ENCODE data around the gene ACAA1.
"Not testable (repeated sequence)": the region's sequence is repeated elsewhere in the genome, so short reads cannot be mapped to it uniquely, and the experiment has no call there.

ACAA1 gene

DNA sequence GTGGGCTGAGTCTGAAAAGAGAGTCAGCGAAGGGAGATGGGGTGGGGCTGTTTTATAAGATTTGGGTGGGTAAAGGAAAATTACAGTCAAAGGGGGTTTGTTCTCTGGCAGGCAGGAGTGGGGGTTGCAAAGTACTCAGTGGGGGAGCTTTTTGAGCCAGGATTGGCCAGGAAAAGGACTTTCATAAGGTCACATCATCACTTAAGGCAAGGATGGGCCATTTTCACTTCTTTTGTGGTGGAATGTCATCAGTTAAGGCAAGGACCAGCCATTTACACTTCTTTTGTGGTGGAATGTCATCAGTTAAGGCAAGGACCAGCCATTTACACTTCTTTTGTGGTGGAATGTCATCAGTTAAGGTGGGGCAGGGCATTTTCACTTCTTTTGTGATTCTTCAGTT, 53.7 kb downstream of the ACAA1 start:
- not testable (repeated sequence) for DNase-seq (ENCODE audit: low read depth in 2 of 2)

DNA sequence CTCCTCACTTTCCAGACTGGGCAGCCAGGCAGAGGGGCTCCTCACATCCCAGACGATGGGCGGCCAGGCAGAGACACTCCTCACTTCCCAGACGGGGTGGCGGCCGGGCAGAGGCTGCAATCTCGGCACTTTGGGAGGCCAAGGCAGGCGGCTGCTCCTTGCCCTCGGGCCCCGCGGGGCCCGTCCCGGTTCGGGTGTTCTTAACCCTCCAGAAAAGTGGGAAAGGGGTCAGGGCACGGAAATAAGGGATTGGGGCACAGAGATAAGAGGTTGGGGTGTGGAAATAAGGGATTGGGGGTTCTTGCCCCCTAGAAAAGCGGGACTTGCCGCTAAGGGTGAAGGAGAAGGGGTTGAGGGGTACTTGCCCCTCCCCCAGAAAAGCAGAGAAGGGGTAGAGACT, 54.6 kb downstream of the ACAA1 start:
- not testable (repeated sequence) for DNase-seq (ENCODE audit: low read depth in 2 of 2)

DNA sequence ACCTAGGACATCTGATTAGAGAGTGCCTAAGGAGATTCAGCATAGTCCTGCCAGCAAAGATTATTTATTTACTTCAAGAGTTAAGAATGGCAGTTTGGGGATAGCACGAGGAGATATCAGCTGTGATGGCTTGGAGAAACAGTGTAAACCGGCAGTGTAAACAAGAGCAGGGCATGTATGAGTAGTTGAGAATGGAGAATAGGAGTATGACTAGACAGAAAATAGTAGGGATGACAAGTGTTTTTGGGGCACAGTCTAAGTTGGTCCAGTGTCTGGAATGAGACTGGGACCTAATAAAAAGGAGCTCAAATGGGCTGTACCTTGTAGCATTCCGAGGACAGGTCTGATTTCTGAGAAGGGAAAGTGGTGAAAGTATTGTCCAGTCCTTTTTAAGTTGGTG, 59.9 kb downstream of the ACAA1 start:
- not testable (repeated sequence) for DNase-seq (ENCODE audit: low read depth in 2 of 2)
